Upper lobe of left lung (tissue), 4 donors: Measurements from ENCODE around the gene ELFN2.

Experiments used
- POLR2A ChIP-seq, 4 donors: fragments of 450-650 bp; IDR thresholded peaks; one replicate each; pipeline ENCODE4 v1.5.1; 2016 to 2017; ENCODE audit warnings: antibody characterized with exemption in 4 of 4, mild to moderate bottlenecking in 2 of 4
- POLR2AphosphoS5 ChIP-seq, 2 donors: sonication (generic); formaldehyde crosslinking; IDR thresholded peaks; one replicate each; pipeline ENCODE4 v1.5.1; 2017; ENCODE audit warnings: antibody characterized with exemption in 2 of 2
- TF ChIP-seq, protein P1 (sequence below), 6 experiments: fragments of 450-650 bp in 4 of 6; fragments of 200-600 bp in 2 of 6; sonication (generic) in 2 of 6; IDR thresholded peaks; one replicate each; pipeline ENCODE4 v1.5.1; 2016 to 2019; ENCODE audit warnings: antibody characterized with exemption in 6 of 6

- TF ChIP-seq, protein P1, sequence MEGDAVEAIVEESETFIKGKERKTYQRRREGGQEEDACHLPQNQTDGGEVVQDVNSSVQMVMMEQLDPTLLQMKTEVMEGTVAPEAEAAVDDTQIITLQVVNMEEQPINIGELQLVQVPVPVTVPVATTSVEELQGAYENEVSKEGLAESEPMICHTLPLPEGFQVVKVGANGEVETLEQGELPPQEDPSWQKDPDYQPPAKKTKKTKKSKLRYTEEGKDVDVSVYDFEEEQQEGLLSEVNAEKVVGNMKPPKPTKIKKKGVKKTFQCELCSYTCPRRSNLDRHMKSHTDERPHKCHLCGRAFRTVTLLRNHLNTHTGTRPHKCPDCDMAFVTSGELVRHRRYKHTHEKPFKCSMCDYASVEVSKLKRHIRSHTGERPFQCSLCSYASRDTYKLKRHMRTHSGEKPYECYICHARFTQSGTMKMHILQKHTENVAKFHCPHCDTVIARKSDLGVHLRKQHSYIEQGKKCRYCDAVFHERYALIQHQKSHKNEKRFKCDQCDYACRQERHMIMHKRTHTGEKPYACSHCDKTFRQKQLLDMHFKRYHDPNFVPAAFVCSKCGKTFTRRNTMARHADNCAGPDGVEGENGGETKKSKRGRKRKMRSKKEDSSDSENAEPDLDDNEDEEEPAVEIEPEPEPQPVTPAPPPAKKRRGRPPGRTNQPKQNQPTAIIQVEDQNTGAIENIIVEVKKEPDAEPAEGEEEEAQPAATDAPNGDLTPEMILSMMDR (IDR thresholded peaks at IDR 0.05): no peak
- TF ChIP-seq POLR2A (IDR thresholded peaks at IDR 0.05) (no peak), POLR2AphosphoS5 (IDR thresholded peaks at IDR 0.05) (no peak)
Observed at GRCh38 chr22:37430941-37431340, 3.7 kb upstream of the ELFN2 start.
